ENCODE measurements around the gene UBE2B. TPM values are rescaled to one million over a fixed set of nuclear protein-coding genes. Genes with fewer than 3 reads are reported as not detected.

Gene UBE2B
- total and polyA plus RNA-seq, 10 of the 15 experiments (the other 5 are each of a cell fraction or from before 2014, with no cell fraction given) = 10.8 to 179 (median 61.3) TPM

- TF ChIP-seq HCFC1 (IDR thresholded peaks at IDR 0.05; ENCODE audit: low read length) (peak; percentile 78), SREBF2 (IDR thresholded peaks at IDR 0.05; ENCODE audit: low read length) (no peak), ATF7 (IDR thresholded peaks at IDR 0.05; ENCODE audit: low read depth) (no peak), KDM1A (IDR thresholded peaks at IDR 0.05; ENCODE audit: borderline replicate concordance) (no peak), CUX1 (IDR thresholded peaks at IDR 0.05; ENCODE audit: insufficient replicate concordance, low read depth, low read length) (no peak), TCF7 (IDR thresholded peaks at IDR 0.05; ENCODE audit: borderline replicate concordance) (no peak), ZBTB11 (CRISPR knock-in tag; IDR thresholded peaks at IDR 0.05) (no peak), PAX5 (IDR thresholded peaks at IDR 0.05; ENCODE audit: borderline replicate concordance, low read depth, low read length) (0 out of 2 replicates have a peak, but pooled peaks have one; percentile 43), WRNIP1 (IDR thresholded peaks at IDR 0.05; ENCODE audit: borderline replicate concordance, low read depth, low read length) (no peak), YY1 (IDR thresholded peaks at IDR 0.05; ENCODE audit: low read depth, low read length) (peak; percentile 93), CREM (IDR thresholded peaks at IDR 0.05; ENCODE audit: low read depth) (peak; percentile 62; the same call in 1 of the 2 replicates), ATF2 (IDR thresholded peaks at IDR 0.05; ENCODE audit: low read length) (no peak), PKNOX1 (IDR thresholded peaks at IDR 0.05) (no peak), ZBTB4 (CRISPR knock-in tag; IDR thresholded peaks at IDR 0.05) (no peak), ZNF274 (IDR thresholded peaks at IDR 0.05; ENCODE audit: insufficient read depth, insufficient read length) (no peak)
Measured at GRCh38 chr5:134411546-134412266, 40.3 kb downstream of the UBE2B start, which contains the start of gene CDKN2AIPNL (continued).

Measured in GM12878 (cell line).